Erythroblast (primary cell): ENCODE results near the gene TPI1.

Experiments
- GATA1 ChIP-seq: IDR thresholded peaks from 2 replicates; pipeline ENCODE4 v1.6.1; 2011; ENCODE audit warnings: low read depth, mild to moderate bottlenecking, control low read depth, low read length, moderate library complexity
- POLR2A ChIP-seq: IDR thresholded peaks from 2 replicates; pipeline ENCODE4 v1.6.1; 2011; ENCODE audit warnings: mild to moderate bottlenecking, low read length

GRCh38 chr12:6847676-6848075 lies 19.7 kb upstream of the TPI1 start:
- TF ChIP-seq POLR2A (no peak), GATA1 (no peak)
